ENCODE results near the gene RCOR1. TPM values are rescaled to one million over a fixed set of nuclear protein-coding genes. Genes with fewer than 3 reads are reported as not detected.

Gene RCOR1
- total RNA-seq, 3 donors from 2014 or later (not counting 1 experiment from before 2014, with no cell fraction given): 20.3 to 36.5 (median 21.8) TPM

DNA sequence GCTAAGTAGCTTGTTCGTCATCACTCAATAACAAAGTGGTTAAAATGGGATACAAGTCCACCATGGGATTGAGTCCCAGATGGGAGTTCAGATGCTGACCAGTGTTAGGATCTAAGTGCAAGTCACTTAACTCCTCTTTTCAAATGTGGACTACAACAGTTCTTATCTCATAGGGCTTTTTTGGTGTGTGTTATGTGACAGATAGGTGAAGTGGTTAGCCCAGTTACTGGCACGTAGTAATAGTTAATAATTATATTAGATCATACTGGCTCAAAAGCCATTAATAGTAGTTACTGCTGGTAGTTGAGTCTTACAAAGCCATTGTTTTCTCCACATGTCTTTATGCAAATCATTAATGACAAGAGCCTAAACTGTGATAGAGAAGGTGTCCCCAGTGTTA, 73.2 kb downstream of the RCOR1 start:
- TF ChIP-seq, protein P1, sequence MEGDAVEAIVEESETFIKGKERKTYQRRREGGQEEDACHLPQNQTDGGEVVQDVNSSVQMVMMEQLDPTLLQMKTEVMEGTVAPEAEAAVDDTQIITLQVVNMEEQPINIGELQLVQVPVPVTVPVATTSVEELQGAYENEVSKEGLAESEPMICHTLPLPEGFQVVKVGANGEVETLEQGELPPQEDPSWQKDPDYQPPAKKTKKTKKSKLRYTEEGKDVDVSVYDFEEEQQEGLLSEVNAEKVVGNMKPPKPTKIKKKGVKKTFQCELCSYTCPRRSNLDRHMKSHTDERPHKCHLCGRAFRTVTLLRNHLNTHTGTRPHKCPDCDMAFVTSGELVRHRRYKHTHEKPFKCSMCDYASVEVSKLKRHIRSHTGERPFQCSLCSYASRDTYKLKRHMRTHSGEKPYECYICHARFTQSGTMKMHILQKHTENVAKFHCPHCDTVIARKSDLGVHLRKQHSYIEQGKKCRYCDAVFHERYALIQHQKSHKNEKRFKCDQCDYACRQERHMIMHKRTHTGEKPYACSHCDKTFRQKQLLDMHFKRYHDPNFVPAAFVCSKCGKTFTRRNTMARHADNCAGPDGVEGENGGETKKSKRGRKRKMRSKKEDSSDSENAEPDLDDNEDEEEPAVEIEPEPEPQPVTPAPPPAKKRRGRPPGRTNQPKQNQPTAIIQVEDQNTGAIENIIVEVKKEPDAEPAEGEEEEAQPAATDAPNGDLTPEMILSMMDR (IDR thresholded peaks at IDR 0.05): no peak
- H3K36me3 ChIP-seq (ENCODE audit: control insufficient read depth, insufficient read depth, low read length): no peaks in the 10 kb centered on the region
- Mint-ChIP-seq H3K9me3 (no peaks in the 10 kb centered on the region), H3K36me3 (no peaks in the 10 kb centered on the region), H3K4me1 (peaks cover 43 to 45% of the 10 kb centered on the region in 2 donors), H3K4me3 (no peak overlapping the region), H3K27ac (no peak overlapping the region), H3K27me3 (ENCODE audit: low read depth in 2 of 2) (no peaks in the 10 kb centered on the region)
- H3K27me3 ChIP-seq (ENCODE audit: control insufficient read depth, insufficient read depth, low read length): no peaks in the 10 kb centered on the region
- no peaks in the 10 kb centered on the region for H3K9me3 ChIP-seq (ENCODE audit: control insufficient read depth, insufficient read depth, low read length)
- H3K4me1 ChIP-seq (ENCODE audit: control insufficient read depth, insufficient read depth, low read length): no peaks in the 10 kb centered on the region
- no peak overlapping the region for H3K27ac ChIP-seq (ENCODE audit: low read length)
- intact Hi-C loops (cut with micrococcal nuclease): no loop called here
- no peak overlapping the region for H3K4me3 ChIP-seq (ENCODE audit: low read length)
- 86% methylated on average over 1 of the region's 2 CpGs for WGBS (ENCODE audit: insufficient coverage)
- no peak for ATAC-seq
- DNase-seq: no peak

DNA sequence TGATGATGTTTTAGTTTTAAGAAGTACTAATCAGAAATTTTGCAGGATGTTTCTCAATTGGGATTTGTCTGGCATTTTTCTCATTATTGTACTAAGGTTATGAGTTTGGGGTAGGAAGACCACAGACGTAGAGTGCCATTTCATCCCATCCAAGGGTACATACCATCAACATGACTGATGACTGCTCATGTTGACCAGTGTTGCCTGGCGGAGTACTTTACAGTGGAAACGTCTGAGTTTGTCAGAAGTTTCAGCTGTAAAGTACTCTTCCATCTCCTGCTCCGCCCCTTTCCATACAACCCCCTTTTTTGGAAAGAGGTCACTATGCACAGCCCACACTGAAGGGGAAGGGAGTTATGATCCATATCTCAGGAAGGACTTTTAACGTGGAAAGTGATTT, 74.2 kb downstream of the RCOR1 start:
- H3K4me1 ChIP-seq (ENCODE audit: control insufficient read depth, insufficient read depth, low read length): no peaks in the 10 kb centered on the region
- intact Hi-C loops (cut with micrococcal nuclease): no loop called here
- Mint-ChIP-seq H3K4me1 (peaks cover 35 to 37% of the 10 kb centered on the region in 2 donors), H3K9me3 (no peaks in the 10 kb centered on the region), H3K36me3 (no peaks in the 10 kb centered on the region), H3K27ac (no peak overlapping the region), H3K27me3 (ENCODE audit: low read depth in 2 of 2) (no peaks in the 10 kb centered on the region), H3K4me3 (no peak overlapping the region)
- ATAC-seq (no peak), DNase-seq (no peak)
- no peaks in the 10 kb centered on the region for H3K36me3 ChIP-seq (ENCODE audit: control insufficient read depth, insufficient read depth, low read length)
- H3K27me3 ChIP-seq (ENCODE audit: control insufficient read depth, insufficient read depth, low read length): no peaks in the 10 kb centered on the region
- WGBS (ENCODE audit: insufficient coverage): 98% methylated on average over 4 of the region's 5 CpGs
- H3K4me3 ChIP-seq (ENCODE audit: low read length): no peak overlapping the region
- no peak overlapping the region for H3K27ac ChIP-seq (ENCODE audit: low read length)
- H3K9me3 ChIP-seq (ENCODE audit: control insufficient read depth, insufficient read depth, low read length): no peaks in the 10 kb centered on the region
- TF ChIP-seq, protein P1 (IDR thresholded peaks at IDR 0.05): no peak

DNA sequence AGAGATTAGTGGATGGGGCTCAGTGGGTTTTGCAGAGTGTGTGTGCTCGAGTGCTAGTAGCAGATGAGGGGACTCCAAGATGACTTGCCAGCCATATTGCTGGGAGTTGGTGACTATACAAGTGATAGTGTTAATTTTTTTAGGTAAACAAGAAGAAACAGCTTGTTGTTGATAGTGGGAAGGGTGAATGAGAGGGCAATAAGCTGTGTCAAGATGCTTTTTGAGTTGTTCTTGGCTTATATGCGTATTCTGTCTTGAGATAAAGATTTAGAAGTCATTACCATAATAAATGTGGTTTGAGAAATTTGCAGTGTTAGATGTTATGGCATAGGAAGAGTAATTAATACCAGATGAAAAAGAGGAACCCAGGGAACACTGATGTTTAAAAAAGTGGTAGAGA, 75.3 kb downstream of the RCOR1 start:
- no peak overlapping the region for H3K4me3 ChIP-seq (ENCODE audit: low read length)
- DNase-seq (no peak), ATAC-seq (no peak)
- WGBS (ENCODE audit: insufficient coverage): 89% methylated on average over 2 of the region's 2 CpGs
- no peaks in the 10 kb centered on the region for H3K27me3 Mint-ChIP-seq (ENCODE audit: low read depth in 2 of 2)
- no peak overlapping the region for H3K27ac Mint-ChIP-seq
- H3K9me3 ChIP-seq (ENCODE audit: control insufficient read depth, insufficient read depth, low read length): no peaks in the 10 kb centered on the region
- TF ChIP-seq, protein P1 (IDR thresholded peaks at IDR 0.05): no peak
- intact Hi-C loops (cut with micrococcal nuclease): no loop called here
- no peak overlapping the region for H3K27ac ChIP-seq (ENCODE audit: low read length)
- H3K9me3 Mint-ChIP-seq: no peaks in the 10 kb centered on the region
- no peaks in the 10 kb centered on the region for H3K4me1 ChIP-seq (ENCODE audit: control insufficient read depth, insufficient read depth, low read length)
- H3K36me3 Mint-ChIP-seq: no peaks in the 10 kb centered on the region
- H3K36me3 ChIP-seq (ENCODE audit: control insufficient read depth, insufficient read depth, low read length): no peaks in the 10 kb centered on the region
- peaks cover 29 to 31% of the 10 kb centered on the region in 2 donors for H3K4me1 Mint-ChIP-seq
- no peaks in the 10 kb centered on the region for H3K27me3 ChIP-seq (ENCODE audit: control insufficient read depth, insufficient read depth, low read length)
- no peak overlapping the region for H3K4me3 Mint-ChIP-seq

DNA sequence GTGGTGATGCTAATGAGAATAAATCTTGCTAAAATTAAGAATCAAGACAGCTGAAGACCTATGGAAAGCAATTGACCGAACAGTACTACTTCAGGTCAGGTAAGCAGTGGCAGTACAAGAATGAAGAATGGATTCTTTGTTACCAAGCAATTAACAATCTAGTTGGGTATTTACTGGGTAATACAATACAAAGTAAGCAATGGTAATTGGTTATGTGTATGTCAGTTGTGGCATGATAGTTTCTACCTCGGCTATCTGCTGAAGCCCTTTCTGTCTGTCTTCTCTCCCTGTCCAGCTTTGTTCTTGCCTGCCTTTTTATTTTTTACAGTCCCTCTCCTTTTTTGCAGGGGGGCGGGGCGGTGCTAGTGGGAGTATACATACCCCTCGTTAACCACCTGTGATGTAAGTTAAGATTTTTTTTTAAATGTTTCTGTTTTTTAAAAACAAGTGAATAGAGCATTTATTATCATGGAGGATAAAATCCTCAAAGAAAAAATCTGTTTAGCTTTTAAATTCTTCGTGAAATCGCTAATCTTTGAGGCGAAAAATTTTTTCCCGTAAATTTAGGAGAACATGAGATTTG, 75.9 kb downstream of the RCOR1 start:
- no peak overlapping the region for H3K4me3 ChIP-seq (ENCODE audit: low read length)
- no peaks in the 10 kb centered on the region for H3K27me3 ChIP-seq (ENCODE audit: control insufficient read depth, insufficient read depth, low read length)
- Mint-ChIP-seq H3K27me3 (ENCODE audit: low read depth in 2 of 2) (no peaks in the 10 kb centered on the region), H3K4me1 (peaks cover 23 to 26% of the 10 kb centered on the region in 2 donors), H3K4me3 (no peak overlapping the region), H3K9me3 (no peaks in the 10 kb centered on the region), H3K27ac (no peak overlapping the region), H3K36me3 (no peaks in the 10 kb centered on the region)
- ATAC-seq: no peak
- no peak overlapping the region for H3K27ac ChIP-seq (ENCODE audit: low read length)
- 97% methylated on average over 6 of the region's 9 CpGs for WGBS (ENCODE audit: insufficient coverage)
- intact Hi-C loops (cut with micrococcal nuclease): no loop called here
- H3K4me1 ChIP-seq (ENCODE audit: control insufficient read depth, insufficient read depth, low read length): no peaks in the 10 kb centered on the region
- TF ChIP-seq, protein P1 (IDR thresholded peaks at IDR 0.05): no peak
- DNase-seq: no peak
- H3K36me3 ChIP-seq (ENCODE audit: control insufficient read depth, insufficient read depth, low read length): no peaks in the 10 kb centered on the region
- H3K9me3 ChIP-seq (ENCODE audit: control insufficient read depth, insufficient read depth, low read length): no peaks in the 10 kb centered on the region

Measured in natural killer cell (primary cell).